T-helper 22 cell (primary cell): ENCODE measurements around the gene ZDHHC1.
"Not testable (repeated sequence)": the region's sequence is repeated elsewhere in the genome, so short reads cannot be mapped to it uniquely, and the experiment has no call there.

Source experiments
- DNase-seq: peaks from one replicate; pipeline ENCODE4 v3.0.0-alpha.2; 2020; ENCODE audit warnings: low read depth

The ZDHHC1 gene

DNA sequence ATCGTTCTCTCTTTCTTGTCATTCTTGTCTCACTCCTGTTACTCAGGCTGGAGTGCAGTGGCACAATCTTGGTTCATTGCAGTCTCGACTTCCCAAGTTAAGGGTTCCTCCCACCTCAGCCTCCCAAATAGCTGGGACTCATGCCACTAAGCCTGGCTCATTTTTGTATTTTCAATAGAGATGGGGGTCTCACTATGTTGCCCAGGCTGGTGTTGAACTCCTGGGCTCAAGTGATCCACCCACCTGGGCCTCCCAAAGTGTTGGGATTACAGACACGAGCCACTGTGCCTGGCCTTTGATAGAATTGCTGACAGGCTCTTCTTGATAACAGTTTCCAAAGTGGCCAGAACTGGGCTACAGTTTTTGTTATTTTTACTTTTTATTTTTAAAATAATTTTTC, 55.2 kb downstream of the ZDHHC1 start:
- no peak for DNase-seq

DNA sequence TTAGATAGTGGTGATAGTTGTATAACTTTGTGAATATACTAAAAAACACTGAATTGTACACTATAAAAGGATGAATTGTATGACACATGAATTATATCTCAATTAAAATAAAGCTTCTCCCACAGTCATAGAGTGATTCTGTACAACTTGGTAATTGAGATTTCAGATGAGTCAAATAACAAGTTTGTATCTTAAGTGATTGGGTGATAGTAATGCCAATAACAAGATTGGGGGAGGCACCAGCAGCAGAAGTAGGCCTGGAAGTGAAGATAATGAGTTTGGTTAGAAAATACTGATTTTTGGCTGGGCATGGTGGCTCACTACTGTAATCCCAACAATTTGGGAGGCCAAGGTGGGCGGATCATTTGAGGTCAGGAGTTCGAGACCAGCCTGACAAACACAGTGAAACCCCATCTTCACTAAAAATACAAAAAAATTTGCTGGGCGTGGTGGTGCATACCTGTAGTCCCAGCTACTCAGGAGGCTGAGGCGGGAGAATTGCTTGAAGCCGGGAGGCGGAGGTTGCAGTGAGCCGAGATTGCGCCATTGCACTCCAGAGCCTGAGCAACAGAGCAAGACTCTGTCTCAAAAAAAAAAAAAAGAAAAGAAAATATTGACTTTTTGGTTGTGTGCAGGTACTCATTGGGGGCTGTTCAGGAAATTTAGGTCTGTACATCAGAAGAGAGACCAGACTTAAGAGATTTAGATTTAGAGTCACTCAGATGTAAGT, 56.6 kb downstream of the ZDHHC1 start:
- DNase-seq = not testable (repeated sequence)

DNA sequence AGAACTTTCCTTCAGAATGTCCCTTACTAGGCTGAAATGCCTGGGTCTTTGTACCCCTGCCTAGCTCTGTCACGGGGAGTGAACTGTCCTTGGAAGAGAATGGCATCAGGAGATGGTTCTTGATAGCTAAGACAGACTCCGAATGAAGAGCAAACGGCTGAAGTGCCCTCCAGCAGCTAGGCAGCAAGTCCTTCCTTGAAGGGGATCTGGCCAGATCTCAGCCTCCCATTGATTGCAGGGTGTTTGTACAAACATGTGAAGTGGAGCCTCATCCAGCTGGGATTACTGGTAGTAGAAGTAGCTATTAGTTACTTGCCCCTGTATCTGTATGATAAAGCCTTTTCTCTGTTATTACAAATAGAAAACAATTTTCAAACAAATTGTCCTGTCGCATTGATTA, 58.7 kb downstream of the ZDHHC1 start:
- no peak for DNase-seq

DNA sequence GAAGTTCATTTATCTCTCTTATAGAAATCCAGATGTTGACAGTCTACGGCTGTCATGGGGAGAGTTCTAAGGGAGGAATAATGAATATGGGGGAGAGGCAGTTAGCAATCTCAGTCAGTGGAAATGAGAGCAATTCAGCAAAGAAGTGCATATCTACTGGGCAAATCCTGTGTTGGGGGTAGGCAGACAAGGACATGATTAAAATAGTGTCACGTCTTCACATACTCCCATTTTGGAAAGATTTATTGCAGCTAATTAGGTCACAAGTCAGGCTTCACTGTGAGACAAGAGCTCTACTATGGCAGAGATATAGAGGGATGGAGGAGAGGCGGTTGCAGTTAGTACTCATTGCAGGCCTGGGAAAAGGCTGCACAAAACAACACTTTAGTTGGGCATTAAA, 59.9 kb downstream of the ZDHHC1 start:
- DNase-seq = no peak

DNA sequence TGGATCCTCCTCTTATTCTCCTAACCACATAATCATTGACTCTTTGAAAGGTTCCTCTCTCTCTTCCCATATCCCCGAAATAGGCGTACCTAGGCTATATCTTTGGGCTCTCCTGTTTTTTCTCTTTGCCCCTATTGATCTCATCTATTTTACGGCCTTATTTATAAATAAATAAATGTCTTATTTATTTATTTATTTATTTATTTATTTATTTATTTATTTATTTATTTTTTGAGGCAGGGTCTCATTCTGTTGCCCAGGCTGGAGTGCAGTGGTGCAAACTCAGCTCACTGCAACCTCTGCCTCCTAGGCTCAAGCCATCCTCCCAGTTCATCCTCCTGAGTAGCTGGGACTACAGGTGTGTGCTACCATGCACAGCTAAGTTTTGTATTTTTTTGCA, 63.8 kb downstream of the ZDHHC1 start:
- not testable (repeated sequence) for DNase-seq

DNA sequence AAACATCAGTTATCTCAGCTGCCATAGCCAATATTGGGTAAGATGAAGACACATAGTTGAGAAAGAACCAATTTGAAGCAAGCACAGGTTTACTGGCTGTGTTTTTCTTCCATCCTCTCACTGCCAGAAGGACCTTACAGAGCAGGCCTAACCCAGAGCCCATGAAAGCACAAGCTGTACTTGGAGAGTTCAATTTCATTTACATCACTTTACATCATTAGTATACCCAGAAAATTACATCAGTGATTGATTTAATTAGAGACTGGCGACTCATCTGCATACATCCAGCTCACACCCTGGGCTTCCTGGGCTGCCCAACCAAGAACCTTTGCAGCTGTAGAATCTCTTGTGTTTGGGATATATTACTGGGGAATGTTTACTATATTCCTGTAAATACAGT, 66.0 kb downstream of the ZDHHC1 start:
- DNase-seq = no peak

DNA sequence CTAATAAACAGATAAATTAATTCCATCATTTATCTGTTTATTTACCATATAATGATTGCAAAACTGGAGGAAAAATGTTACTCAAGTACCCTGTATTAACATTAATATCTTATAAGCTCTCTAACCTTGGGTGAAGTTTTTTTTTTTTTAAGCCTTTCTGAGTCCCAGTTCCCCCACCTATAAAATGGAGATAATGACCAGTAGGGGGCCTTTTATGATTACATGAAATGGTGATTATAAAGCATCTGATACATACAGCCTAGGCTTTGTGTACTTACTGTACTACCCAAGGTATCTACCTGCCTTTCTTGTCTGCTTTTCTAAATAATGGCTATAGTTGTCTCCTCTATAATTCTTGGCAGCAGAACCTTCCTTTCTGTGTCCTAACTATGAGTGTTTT, 67.1 kb downstream of the ZDHHC1 start:
- no peak for DNase-seq

DNA sequence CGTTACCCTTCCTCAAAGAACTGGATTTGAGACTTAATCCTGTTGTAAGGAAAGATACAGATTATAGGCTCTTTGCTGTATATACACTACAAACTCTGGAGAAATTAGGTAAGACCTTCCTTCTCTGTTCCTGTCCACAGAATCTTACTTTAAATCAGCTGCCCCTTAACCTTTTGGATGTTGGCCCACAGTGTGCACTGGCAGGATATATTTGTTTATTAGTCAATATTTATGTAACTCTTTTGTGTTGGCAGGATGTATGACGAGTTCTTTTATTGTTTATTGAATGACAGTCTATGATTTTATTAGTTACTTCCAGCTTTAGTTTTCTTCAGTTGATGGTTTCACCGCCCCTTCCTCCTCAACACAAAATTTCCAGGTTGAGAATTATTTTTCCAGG, 69.9 kb downstream of the ZDHHC1 start:
- DNase-seq = no peak

DNA sequence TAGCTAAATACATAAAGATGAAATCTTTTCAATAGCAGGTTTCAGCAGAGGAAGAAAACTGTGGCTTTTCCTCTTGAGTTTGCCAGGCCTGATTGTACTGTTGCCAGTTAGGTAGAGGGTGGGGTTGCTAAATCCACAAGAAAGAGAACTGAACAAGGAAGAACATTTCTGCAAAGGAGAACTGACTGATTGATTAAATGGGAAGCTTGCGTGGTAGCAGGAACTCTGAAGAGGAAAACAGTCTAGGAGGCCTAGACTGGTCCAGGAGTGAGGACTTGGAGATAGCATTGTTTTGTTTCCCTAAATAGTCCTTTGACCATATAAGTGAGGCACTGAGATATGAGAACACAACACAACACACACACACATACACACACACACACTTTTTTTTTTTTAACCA, 70.9 kb downstream of the ZDHHC1 start:
- no peak for DNase-seq
